OCI-LY1 (cell line): ENCODE results near the gene NALCN.

Source experiments
- EZH2 ChIP-seq: fragments of 200-600 bp; sonication (generic), shearing (Covaris generic); IDR thresholded peaks from 2 replicates; pipeline ENCODE4 v1.8.0; 2017; ENCODE audit warnings: borderline replicate concordance, mixed run types, mild to moderate bottlenecking, antibody characterized with exemption, low read length, moderate library complexity, mixed read lengths
- TF ChIP-seq, protein P1 (sequence below): fragments of 200-600 bp; sonication (generic), shearing (Covaris generic); IDR thresholded peaks from 2 replicates; pipeline ENCODE4 v1.5.1; 2017; ENCODE audit warnings: mild to moderate bottlenecking, antibody characterized with exemption, low read length, moderate library complexity, mixed read lengths

DNA sequence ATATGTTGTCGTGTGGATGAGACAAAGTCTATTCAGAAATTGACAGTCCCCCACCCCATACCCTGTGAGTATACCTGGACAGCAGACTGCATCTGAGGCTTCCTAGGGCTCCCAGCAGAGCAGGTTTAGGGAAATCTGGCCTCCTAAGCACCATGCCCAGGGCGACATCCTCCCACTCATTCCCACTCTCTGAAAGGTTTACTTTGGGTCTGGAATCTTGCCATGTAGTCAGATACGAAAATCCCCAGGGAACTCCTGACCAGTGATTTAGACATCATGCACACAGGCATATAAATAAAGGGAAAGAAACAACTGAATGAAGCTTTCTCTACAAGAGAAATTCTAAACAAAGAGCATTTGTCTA, 717 bp upstream of the NALCN start:
- TF ChIP-seq, protein P1, sequence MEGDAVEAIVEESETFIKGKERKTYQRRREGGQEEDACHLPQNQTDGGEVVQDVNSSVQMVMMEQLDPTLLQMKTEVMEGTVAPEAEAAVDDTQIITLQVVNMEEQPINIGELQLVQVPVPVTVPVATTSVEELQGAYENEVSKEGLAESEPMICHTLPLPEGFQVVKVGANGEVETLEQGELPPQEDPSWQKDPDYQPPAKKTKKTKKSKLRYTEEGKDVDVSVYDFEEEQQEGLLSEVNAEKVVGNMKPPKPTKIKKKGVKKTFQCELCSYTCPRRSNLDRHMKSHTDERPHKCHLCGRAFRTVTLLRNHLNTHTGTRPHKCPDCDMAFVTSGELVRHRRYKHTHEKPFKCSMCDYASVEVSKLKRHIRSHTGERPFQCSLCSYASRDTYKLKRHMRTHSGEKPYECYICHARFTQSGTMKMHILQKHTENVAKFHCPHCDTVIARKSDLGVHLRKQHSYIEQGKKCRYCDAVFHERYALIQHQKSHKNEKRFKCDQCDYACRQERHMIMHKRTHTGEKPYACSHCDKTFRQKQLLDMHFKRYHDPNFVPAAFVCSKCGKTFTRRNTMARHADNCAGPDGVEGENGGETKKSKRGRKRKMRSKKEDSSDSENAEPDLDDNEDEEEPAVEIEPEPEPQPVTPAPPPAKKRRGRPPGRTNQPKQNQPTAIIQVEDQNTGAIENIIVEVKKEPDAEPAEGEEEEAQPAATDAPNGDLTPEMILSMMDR, result no peak
- TF ChIP-seq EZH2, result no peak
